Brain microvascular endothelial cell (primary cell): ENCODE data around the gene ABCB1.

Source experiments
- DNase-seq: peaks from one replicate; pipeline ENCODE4 v3.0.0-alpha.2; 2020
- H3K27ac ChIP-seq: fragments of 250-450 bp; sonication (Bioruptor Pico); 2 replicates; pipeline ENCODE4 v1.5.1; 2020; ENCODE audit warnings: mild to moderate bottlenecking, moderate library complexity
- H3K27me3 ChIP-seq: fragments of 250-450 bp; sonication (Bioruptor Pico); replicated peaks from 2 replicates; pipeline ENCODE4 v1.5.1; 2020; ENCODE audit warnings: mild to moderate bottlenecking
- H3K36me3 ChIP-seq: fragments of 250-450 bp; sonication (Bioruptor Pico); replicated peaks from 2 replicates; pipeline ENCODE4 v1.5.1; 2020; ENCODE audit warnings: mild to moderate bottlenecking
- H3K4me3 ChIP-seq: 2 replicates; pipeline ENCODE4 v1.5.1; 2011; ENCODE audit warnings: low read depth, mild to moderate bottlenecking, control low read depth, low read length, moderate library complexity
- CTCF ChIP-seq: IDR thresholded peaks from 2 replicates; pipeline ENCODE4 v1.5.1; 2011; ENCODE audit warnings: low read depth, mild to moderate bottlenecking, moderate library complexity, low read length, control low read depth, inconsistent platforms; ENCODE audit errors: missing control alignments
- in situ Hi-C: cut with HindIII; loops from 2 replicates; pipeline ENCODE4 v1.10.0; 2017; ENCODE audit warnings: low sequenced_read_pairs, low pct_ligation_motif_present

ABCB1 gene

GRCh38 chr7:87545760-87546159 lies 54.9 kb downstream of the ABCB1 start:
- no peak for TF ChIP-seq CTCF
- H3K27me3 ChIP-seq: no peaks in the 10 kb centered on the region
- no peak for DNase-seq
- H3K27ac ChIP-seq: no peak overlapping the region
- H3K4me3 ChIP-seq: no peak overlapping the region
- in situ Hi-C loops: no loop called here
- no peaks in the 10 kb centered on the region for H3K36me3 ChIP-seq

- no peak for TF ChIP-seq CTCF
- Histone ChIP-seq H3K27me3 (no peaks in the 10 kb centered on the region), H3K27ac (no peak overlapping the region), H3K36me3 (no peaks in the 10 kb centered on the region), H3K4me3 (no peak overlapping the region)
- in situ Hi-C loops: no loop called here
- no peak for DNase-seq
Observed at GRCh38 chr7:87543623-87544022, 57.1 kb downstream of the ABCB1 start.

GRCh38 chr7:87541648-87542047 lies 59.0 kb downstream of the ABCB1 start:
- no peak for TF ChIP-seq CTCF
- in situ Hi-C loops: no loop called here
- Histone ChIP-seq H3K27ac (no peak overlapping the region), H3K36me3 (no peaks in the 10 kb centered on the region), H3K4me3 (no peak overlapping the region), H3K27me3 (no peaks in the 10 kb centered on the region)
- no peak for DNase-seq

- in situ Hi-C loops: no loop called here
- no peak overlapping the region for H3K4me3 ChIP-seq
- no peak for TF ChIP-seq CTCF
- H3K36me3 ChIP-seq: no peaks in the 10 kb centered on the region
- no peaks in the 10 kb centered on the region for H3K27me3 ChIP-seq
- no peak overlapping the region for H3K27ac ChIP-seq
- DNase-seq: no peak
Observed at GRCh38 chr7:87538052-87538451, 62.6 kb downstream of the ABCB1 start.

- Histone ChIP-seq H3K27ac (no peak overlapping the region), H3K4me3 (no peak overlapping the region), H3K36me3 (no peaks in the 10 kb centered on the region), H3K27me3 (no peaks in the 10 kb centered on the region)
- in situ Hi-C loops: no loop called here
- TF ChIP-seq CTCF: no peak
- DNase-seq: no peak
Observed at GRCh38 chr7:87534072-87534471, 66.6 kb downstream of the ABCB1 start.

- H3K36me3 ChIP-seq: no peaks in the 10 kb centered on the region
- in situ Hi-C loops: no loop called here
- no peak overlapping the region for H3K4me3 ChIP-seq
- no peak for TF ChIP-seq CTCF
- no peak for DNase-seq
- no peak overlapping the region for H3K27ac ChIP-seq
- no peaks in the 10 kb centered on the region for H3K27me3 ChIP-seq
Observed at GRCh38 chr7:87530126-87530525, 70.6 kb downstream of the ABCB1 start.
